ENCODE results near the gene DCXR. TPM values are rescaled to one million over a fixed set of nuclear protein-coding genes. Genes with fewer than 3 reads are reported as not detected.

The DCXR gene
- total RNA-seq, 1 donor from 2014 or later, result 36.5 TPM

- H3K9me3 ChIP-seq (ENCODE audit: low read depth), result no peaks in the 10 kb centered on the region
- no peak overlapping the region for H3K4me3 ChIP-seq
- H3K27ac ChIP-seq, result no peak overlapping the region
- H3K4me2 ChIP-seq, result no peak overlapping the region
- Mint-ChIP-seq H3K4me1 (peaks cover 2% of the 10 kb centered on the region), H3K9me3 (no peaks in the 10 kb centered on the region), H3K4me3 (no peak overlapping the region), H3K36me3 (peaks cover 5% of the 10 kb centered on the region), H3K27ac (no peak overlapping the region), H3K27me3 (ENCODE audit: insufficient read depth, low read depth) (peaks cover 2% of the 10 kb centered on the region)
- no peak for DNase-seq (ENCODE audit: low spot score)
- H2AFZ ChIP-seq (replicated peaks), result no peak overlapping the region
- H3K27me3 ChIP-seq, result no peaks in the 10 kb centered on the region
- peaks cover 81% of the 10 kb centered on the region for H4K20me1 ChIP-seq (ENCODE audit: low read depth)
- peaks cover 21% of the 10 kb centered on the region for H3F3A ChIP-seq (ENCODE audit: low read depth)
- no peaks in the 10 kb centered on the region for H3K79me2 ChIP-seq (ENCODE audit: low read depth)
- H3K36me3 ChIP-seq, result no peaks in the 10 kb centered on the region
- no peak overlapping the region for H3K9ac ChIP-seq
- TF ChIP-seq EZH2 (IDR thresholded peaks at IDR 0.05) (no peak), EZH2phosphoT487 (IDR thresholded peaks at IDR 0.05) (no peak), CTCF (IDR thresholded peaks at IDR 0.05) (no peak)
- H3K4me1 ChIP-seq, result no peaks in the 10 kb centered on the region
Observed at GRCh38 chr17:82082456-82082855, 45.0 kb upstream of the DCXR start.

GRCh38 chr17:82081966-82082365 is 44.5 kb upstream of the DCXR start:
- Histone ChIP-seq H3K9ac (no peak overlapping the region), H3K4me2 (no peak overlapping the region), H3K27me3 (no peaks in the 10 kb centered on the region), H3F3A (ENCODE audit: low read depth) (peaks cover 23% of the 10 kb centered on the region), H2AFZ (replicated peaks) (no peak overlapping the region), H3K4me3 (no peak overlapping the region), H3K36me3 (no peaks in the 10 kb centered on the region), H3K9me3 (ENCODE audit: low read depth) (no peaks in the 10 kb centered on the region), H4K20me1 (ENCODE audit: low read depth) (peaks cover 81% of the 10 kb centered on the region), H3K79me2 (ENCODE audit: low read depth) (no peaks in the 10 kb centered on the region), H3K4me1 (no peaks in the 10 kb centered on the region), H3K27ac (no peak overlapping the region)
- H3K27me3 Mint-ChIP-seq (ENCODE audit: insufficient read depth, low read depth), result peaks cover 2% of the 10 kb centered on the region
- H3K4me1 Mint-ChIP-seq, result peaks cover 2% of the 10 kb centered on the region
- DNase-seq (ENCODE audit: low spot score), result no peak
- no peak overlapping the region for H3K4me3 Mint-ChIP-seq
- no peak overlapping the region for H3K27ac Mint-ChIP-seq
- no peaks in the 10 kb centered on the region for H3K9me3 Mint-ChIP-seq
- peaks cover 5% of the 10 kb centered on the region for H3K36me3 Mint-ChIP-seq
- TF ChIP-seq EZH2 (IDR thresholded peaks at IDR 0.05), result no peak
- no peak for TF ChIP-seq CTCF (IDR thresholded peaks at IDR 0.05)
- TF ChIP-seq EZH2phosphoT487 (IDR thresholded peaks at IDR 0.05), result no peak

DNA sequence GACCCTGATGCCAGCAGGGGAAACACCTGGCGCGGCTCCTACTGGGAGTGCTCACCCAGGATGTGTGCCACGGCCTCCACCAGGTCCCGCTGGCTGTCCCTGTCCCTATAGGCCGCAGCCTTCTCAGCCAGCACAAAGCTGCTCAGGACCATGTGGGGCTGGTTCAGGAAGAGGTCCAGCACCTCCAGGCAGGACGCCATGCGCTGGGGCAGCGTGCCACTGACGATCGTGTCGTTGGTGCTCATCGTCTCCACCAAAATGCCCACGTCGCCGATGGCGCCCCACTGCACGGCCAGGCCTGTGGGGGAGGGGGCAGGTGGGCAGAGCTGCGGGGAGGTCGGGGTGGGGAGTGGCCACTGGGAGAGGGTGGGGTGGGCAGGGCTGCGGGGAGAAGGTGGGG is 44.0 kb upstream of the DCXR start:
- no peak overlapping the region for H3K9ac ChIP-seq
- Mint-ChIP-seq H3K4me3 (no peak overlapping the region), H3K4me1 (peaks cover 2% of the 10 kb centered on the region), H3K27me3 (ENCODE audit: insufficient read depth, low read depth) (peaks cover 2% of the 10 kb centered on the region), H3K9me3 (no peaks in the 10 kb centered on the region), H3K27ac (no peak overlapping the region), H3K36me3 (peaks cover 5% of the 10 kb centered on the region)
- TF ChIP-seq EZH2 (IDR thresholded peaks at IDR 0.05) (no peak), CTCF (IDR thresholded peaks at IDR 0.05) (no peak), EZH2phosphoT487 (IDR thresholded peaks at IDR 0.05) (no peak)
- H4K20me1 ChIP-seq (ENCODE audit: low read depth), result peaks cover 76% of the 10 kb centered on the region
- H3F3A ChIP-seq (ENCODE audit: low read depth), result peaks cover 27% of the 10 kb centered on the region
- no peaks in the 10 kb centered on the region for H3K27me3 ChIP-seq
- H2AFZ ChIP-seq (replicated peaks), result no peak overlapping the region
- no peaks in the 10 kb centered on the region for H3K4me1 ChIP-seq
- no peak for DNase-seq (ENCODE audit: low spot score)
- H3K4me3 ChIP-seq, result no peak overlapping the region
- no peaks in the 10 kb centered on the region for H3K9me3 ChIP-seq (ENCODE audit: low read depth)
- H3K79me2 ChIP-seq (ENCODE audit: low read depth), result no peaks in the 10 kb centered on the region
- H3K36me3 ChIP-seq, result no peaks in the 10 kb centered on the region
- no peak overlapping the region for H3K4me2 ChIP-seq
- H3K27ac ChIP-seq, result no peak overlapping the region

Measured in neural progenitor cell (in vitro differentiated cells).